ENCODE measurements around the gene ZC3H4.

Gene ZC3H4

DNA sequence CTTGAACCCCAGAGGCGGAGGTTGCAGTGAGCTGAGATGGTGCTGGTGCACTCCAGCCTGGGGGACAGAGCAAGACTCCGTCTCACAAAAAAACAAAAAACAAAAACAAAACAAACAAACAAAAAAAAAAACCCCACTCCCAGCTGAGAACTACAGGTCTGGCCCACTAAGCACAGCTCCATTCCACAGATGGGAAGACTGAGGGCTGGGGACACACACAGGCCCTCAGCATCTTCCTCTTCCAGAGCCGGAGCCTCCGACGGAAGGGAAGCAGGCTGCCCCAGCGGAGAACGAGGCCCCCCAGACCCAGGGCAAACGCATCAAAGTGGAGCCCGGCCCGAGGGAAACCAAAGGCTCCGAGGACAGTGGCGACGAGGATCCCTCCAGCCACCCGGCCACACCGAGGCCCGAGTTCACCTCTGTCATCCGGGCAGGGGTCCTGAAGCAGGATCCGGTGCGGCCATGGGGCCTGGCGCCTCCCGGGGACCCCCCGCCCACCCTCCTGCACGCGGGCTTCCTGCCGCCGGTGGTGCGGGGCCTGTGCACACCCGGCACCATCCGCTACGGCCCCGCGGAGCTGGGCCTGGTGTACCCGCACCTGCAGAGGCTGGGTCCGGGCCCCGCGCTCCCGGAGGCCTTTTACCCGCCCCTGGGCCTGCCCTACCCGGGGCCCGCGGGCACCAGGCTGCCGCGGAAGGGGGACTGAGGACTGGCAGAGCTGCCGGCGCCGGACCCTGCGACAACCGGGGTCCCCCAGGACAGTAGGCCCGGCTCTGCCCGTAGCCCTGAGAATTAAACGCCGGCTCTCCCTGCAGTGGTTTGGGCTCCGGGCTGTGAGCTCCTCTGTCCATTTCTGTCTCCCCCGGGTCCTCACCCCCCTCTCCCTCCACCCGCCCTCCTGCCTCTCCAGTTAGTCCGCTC lies 68.4 kb downstream of the ZC3H4 start:
- no peak for DNase-seq

DNA sequence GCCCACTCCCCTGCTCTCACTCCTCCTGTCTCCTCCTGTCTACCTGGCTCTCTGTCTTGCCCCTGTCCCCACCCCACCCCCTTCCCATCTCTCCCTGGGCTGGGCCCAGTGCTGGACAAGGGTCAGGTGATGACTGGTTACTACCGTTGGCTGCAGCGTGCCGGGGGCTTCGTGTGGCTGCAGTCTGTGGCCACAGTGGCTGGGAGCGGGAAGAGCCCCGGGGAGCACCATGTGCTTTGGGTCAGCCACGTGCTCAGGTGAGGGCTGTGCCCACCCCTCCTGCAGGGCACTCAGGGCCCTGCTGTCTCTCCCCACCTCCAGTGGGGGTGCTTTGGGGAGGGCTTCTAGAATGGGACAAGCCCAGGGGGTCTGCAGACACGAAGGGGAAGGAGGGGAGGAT lies 72.7 kb downstream of the ZC3H4 start:
- DNase-seq: no peak

DNA sequence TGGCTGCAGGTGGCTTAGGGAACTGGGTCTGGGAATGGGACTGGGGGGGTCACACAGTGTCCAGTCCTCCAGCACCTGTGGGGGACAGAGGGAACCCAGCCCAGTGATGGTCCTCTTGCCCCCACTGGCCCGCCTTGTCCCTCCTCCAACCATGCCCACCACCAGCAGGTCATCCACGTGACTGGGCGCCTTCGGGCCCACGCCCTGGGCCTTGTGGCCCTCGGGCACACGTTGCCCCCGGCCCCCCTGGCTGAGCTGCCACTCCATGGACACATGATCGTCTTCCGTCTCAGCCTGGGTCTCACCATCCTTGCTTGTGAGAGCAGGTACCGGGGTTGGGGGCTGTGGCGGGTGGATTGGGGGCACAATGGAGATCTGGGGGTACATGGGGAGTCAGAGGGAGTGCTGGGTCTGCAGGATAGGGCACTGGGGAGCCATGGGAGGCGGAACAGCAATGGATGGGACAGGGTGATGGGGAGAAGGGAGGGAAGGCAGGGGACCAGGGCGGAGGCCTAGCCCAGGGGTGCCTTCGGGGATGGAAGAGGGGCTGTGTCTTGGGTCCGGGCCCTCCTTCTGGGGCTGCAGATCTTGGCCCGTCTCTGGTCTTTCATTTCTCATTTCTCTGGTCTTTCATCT lies 74.2 kb downstream of the ZC3H4 start:
- no peak for DNase-seq

DNA sequence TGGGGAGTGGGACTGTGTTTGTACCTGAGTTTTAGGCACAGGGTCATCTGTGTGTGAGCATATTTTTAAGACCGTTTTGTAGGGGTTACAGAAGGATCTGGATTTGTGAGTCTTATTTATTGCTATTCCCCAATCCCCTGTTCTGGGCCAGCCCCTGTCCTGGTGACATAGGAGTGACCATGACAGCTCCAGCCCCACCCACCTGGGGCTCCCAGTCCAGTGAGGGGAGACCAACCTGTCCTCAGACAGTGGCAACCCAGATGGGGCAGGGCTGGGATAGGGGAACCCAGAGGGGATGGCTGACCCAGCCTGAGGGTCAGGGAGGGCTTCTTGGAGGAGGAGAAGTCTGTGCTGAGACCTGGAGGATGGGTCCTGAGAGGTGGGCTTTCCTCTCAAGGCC lies 75.8 kb downstream of the ZC3H4 start:
- DNase-seq: no peak

DNA sequence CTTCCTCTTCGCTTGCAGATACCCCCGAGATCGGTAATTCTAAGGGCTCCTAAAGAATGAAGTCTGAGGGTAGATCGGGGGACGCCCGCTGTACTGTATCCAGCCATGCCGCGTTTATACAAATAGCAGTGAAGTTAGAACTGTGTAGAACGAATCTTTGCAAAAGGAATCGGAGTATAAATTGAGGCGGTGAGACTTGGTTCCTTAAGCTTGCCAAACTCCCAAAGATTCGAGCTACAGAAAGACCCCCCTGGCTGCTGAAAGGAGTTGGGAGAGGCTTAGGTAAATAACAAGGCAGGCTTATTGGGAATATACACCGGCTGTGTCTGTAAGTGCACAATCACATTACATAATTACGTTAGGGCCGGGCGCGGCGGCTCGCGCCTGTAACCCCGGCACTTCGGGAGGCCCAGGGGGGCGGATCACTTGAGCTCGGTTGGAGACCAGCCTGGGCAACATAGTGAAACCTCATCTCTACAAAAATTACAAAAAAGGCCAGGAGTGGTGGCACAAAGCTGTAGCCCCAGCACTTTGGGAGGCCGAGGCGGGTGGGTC lies 77.4 kb downstream of the ZC3H4 start:
- peak; percentile 16 for DNase-seq

DNA sequence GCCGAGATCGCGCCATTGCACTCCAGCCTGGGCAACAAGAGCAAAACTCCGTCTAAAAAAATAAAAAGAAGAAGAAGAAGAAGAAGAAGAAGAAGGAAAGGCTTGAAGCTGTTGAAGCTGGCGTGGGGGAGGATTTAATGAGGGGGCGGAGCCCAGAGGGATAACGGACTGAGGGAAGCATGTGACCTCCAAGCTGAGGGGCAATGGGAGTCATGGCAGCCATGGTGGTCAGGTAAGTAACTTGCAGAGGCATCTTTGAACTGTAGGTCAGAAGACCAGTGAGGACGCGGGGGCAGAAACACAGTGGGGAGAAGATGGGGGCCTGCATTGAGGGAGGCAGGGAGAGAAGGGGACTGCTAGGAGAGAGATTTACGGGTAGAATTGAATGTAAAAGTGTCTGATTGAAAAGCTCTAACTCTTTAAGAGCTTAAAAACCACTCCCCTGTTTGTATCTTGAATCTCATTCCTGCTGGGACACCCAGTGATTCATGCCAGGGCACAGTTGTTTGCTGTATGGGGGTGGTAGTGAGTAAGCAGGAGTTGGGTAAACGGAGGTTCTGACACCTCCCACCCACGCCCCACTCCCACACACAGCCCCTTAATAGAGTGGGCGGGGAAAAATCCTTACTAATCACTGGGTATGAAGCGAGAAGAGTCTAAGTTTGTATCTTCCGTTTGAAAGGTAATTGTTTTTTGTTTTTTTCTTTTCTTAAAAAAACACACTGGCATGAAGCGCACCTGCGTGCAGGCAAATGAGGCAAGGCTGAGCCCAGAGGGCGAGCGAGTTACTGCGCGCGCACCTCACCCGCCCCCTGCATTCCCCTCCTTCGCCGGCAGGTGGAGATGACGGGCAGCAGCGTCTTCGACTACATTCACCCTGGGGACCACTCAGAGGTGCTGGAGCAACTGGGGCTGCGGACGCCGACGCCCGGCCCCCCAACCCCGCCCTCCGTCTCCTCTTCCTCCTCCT lies 78.2 kb downstream of the ZC3H4 start:
- peak; percentile 96 for DNase-seq

DNA sequence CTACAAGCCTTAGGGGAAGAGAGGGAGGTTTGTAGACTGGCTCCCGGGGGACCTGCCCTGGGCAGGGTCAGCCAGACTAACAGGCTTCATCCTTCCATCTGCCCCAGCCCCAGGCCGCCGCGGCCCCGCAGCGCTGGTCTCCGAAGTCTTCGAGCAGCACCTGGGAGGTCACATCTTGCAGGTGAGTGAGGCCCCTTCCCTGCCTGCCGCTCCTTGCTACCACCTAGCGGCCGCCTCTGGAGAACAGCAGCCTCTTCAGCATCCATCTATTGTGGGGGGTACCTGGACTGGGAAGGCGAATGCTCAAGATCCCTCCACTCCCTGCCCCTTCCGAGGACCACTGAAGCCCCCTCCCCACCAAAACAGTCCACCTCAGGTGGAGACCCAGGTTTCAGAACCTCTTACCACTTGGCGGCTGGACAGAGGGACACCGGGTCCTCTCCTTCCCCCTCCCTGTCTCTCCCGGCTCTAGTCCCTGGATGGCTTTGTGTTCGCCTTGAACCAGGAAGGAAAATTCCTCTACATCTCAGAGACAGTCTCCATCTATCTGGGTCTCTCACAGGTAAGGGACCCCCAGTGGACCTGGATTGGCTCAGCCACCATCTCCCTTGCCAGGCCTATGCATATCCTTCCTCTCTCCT lies 81.3 kb downstream of the ZC3H4 start:
- DNase-seq: peak; percentile 70

DNA sequence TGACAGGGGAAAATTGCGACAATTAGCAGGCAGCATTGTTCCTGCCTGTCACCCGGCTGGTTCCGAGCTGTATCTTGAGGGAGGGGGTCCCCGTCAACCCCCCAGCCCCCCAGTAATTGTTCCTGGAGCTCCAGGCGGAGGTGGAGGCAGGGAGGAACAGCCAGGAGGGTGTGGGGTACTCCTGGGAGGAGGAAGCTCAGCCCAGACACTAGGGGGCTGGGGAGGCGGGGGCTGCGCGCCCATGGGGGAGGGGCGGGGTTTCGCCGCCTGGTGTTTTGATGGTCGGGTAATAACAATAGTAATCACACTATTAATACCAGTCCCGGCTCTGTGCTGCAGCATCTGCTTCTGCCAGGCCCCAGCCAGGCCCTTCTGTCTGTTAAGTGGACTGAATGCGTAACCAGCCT lies 85.4 kb downstream of the ZC3H4 start:
- DNase-seq: no peak

DNA sequence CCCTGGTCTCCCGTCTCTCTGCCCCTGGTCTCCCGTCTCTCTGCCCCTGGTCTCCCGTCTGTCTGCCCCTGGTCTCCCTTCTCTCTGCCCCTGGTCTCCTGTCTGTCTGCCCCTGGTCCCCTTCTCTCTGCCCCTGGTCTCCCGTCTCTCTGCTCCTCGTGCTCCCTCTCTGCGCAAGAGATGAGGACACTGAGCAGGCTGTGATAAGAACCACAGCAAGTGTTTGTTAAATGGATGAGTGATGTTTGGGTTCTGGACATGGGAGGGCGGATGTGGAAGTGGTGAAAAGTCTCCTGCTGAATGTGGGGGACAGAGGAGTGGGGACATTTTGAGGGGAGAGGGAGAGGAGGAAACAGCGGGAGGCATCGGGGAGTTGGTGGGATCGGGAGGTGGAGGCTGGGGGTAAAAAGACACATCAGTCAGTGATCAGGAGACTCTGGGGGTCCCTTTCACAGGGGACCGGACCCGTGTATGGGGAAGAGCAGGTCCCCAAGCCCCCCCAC lies 85.9 kb downstream of the ZC3H4 start:
- no peak for DNase-seq

DNA sequence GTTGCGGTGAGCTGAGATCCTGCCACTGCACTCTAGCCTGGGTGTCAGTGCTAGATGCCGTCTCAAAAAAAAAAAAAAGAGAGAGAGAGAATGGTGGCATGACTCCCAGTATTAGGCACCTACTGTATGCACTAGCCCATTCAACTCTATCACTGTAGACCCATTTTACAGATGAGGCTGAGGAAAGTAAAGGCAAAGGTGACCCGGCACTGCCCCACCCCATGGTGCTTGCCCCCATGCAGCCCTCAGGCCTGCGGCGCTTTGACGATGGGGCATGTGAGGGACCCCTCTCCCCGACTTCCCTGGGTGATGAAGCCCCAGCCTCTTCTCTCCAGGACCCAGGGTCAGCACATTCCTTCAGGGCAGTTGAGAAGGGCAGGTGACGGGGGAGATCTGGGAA lies 86.7 kb downstream of the ZC3H4 start:
- no peak for DNase-seq

DNA sequence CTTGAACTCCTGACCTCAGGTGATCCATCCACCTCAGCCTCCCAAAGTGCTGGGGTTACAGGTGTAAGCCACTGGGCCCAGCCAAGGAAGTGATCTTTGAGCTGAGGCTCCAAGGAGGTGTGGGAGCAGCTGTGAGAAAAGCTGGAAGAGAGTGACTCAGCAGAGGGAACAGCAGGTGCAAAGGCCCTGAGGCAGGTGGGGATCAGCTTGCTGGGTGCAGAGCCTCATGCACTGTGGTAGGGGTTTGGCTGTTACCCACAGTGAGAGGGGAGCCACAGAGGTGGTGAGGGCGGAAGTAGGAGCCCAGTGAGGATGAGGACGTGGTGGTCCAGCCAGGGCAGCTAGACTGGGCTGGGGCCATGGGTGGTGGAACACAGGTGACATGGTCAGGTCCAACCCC lies 87.4 kb downstream of the ZC3H4 start:
- no peak for DNase-seq

DNA sequence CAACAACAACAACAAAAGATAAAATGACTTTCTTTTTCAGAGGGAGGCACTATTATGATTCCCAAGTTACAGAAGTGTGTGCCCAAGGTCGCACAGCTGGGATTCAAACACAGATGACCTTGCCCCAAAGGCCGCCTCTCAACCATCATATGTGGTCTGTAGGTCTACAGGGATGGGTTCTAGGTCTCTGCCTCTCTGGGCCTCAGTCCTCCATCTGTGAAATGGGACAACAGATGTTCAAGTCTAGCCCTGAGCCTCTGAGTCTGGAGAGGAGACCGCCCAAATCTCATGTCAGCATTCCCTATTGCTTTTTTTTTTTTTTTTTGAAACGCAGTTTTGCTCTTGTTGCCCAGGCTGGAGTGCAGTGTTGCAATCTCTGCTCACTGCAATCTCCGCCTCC lies 89.1 kb downstream of the ZC3H4 start:
- DNase-seq: no peak

DNA sequence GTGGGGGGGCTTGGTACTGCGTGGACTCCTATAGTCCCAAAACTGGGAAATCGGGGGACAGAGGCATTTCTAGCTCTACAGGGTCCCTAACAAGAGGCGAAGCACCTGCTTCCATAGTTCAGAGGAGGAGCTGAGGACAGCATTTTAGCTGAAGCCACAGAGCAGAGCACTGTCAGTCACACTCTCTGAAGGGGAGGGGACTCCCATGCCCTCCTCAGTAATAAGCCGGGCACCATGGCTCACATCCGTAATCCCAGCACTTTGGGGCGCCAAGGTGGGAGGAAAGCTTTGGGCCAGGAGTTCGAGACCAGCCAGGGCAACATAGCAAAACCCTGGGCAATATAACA lies 90.2 kb downstream of the ZC3H4 start:
- DNase-seq: no peak

DNA sequence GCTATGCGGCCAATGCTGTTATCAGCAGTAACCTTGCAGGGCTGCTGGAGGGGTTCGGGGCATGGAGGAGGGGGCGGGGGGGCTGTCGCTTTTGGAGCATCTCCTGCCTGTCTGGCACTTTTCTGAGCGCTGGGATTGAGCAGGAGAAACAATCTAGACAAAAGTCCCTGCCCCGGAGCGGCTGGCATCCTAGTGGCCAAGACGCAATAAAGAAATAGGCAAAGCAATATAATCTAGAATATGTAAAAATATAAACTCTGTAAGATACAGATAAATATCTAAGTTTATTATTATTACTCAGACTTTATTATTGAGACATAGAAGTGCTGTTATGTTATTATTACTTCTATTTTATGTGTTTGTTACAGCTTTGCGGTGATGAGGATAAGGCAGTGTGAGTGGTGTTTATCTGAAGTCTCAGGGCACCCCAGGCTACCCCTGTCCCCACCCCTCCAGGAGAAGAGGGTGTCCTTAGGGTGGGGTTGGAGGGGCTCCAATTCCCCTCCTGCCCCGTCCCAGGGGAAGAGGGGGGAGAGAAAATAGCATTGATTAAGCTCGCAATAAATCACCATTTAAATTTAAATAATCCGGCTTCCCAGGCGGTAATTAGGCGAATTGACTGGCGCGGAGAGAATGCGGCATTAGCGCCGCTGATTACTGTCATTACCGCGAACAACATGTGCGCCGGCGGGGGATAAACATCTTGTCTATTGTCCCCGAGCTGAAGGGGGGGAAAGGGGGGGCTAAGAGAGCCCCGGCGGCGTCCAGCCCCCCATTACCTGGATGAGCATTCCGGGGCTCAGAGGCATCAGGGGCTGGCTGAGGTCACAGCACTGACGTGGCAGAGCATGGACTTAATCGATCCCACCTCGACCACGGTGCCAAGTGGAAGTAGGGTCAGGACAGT lies 90.8 kb downstream of the ZC3H4 start:
- DNase-seq: no peak

DNA sequence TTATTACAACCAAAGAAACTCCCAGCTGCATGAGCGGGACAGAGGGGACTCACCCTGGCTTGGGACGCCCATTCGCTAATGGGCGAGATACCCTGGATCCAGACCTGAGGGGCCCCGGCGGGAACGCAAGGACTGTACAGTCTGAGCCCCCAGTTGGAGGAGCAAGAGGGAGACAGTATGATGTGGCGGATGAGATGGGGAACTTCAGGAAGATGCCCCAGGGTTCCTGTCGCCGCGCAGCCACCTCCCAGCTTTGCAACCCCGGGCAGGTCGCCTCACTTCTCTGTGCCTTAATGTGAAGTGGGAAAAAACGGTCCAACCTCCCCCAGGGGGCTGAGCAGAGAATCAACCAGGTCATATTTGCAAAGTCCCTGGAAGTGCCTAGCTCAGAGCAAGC lies 91.4 kb downstream of the ZC3H4 start:
- DNase-seq: no peak

DNA sequence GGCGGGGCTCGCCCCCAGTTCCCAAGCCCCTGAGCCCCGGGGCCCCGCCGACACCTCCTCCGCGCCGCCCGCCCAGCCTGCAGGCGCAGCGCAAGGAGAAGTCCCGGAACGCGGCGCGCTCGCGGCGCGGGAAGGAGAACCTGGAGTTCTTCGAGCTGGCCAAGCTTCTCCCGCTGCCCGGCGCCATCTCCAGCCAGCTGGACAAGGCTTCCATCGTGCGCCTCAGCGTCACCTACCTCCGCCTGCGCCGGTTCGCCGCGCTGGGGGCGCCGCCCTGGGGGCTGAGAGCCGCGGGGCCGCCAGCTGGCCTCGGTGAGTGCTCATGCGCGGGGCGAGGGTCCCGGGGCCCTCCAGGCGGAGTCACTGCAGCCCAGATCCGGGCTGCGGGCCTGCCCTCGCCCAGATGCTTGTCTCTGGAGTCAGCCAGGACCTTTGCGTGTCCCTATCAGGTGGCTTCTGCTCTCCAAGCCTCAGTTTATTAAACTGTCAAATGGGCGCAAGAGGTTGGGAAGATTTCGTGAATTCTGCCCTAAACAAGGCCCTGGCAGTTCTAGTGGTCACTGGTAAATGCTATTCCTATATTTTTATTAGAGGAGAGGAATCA lies 91.9 kb downstream of the ZC3H4 start:
- no peak for DNase-seq

DNA sequence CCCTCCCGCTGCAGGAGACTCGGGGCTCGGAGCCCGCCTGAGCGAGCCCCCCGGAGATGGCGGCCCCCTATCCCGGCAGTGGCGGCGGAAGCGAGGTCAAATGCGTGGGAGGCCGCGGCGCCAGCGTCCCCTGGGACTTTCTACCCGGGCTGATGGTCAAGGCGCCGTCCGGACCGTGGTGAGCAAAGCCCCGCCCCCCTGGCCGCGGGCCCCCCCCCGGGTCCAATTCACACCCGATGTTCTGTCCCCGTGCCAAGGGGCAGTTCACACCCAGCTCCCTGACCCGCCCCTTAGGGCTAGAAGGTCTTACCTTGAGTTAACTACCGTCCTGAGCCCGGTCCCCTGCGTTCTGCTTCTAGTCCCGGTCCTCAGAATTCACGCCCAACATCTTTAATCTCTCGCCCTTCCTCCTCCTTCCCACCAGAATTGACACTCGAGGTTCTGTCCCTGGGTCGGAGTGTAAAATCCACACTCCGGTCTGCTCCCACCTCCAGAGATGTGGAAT lies 92.5 kb downstream of the ZC3H4 start:
- DNase-seq: no peak

DNA sequence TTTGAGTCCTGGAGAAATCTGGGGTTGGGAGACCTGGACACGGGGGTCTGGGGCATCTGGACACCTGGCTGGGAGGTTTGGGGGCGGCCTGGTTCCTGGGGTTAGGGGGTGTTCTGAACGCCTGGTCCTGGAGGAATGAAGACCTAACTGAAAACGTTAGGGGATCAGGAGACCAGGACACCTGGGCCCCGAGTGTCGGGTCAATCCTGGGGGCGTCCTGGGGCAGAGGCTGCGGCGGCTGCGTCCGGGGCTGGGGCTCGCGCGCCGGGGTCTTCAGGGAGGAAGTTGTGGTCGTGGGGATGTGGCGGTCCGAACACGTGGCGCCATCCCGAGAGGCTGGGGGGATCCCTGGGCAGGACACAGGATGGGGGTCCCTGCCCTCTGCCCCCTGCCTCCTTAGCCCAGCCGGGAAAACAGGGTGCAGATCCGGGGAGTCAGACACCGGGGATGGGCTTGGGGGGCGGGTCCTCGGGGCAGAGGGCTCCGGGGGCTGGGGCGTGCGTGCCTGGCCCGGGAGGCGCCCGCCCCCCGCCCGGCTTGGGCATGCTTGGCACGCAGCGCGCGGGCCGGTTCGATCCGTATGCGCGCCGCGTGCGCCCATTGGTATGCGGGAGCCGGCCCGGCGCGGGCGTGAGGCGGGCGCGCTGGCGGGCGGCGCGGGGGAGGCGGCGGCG lies 93.3 kb downstream of the ZC3H4 start:
- no peak for DNase-seq

DNA sequence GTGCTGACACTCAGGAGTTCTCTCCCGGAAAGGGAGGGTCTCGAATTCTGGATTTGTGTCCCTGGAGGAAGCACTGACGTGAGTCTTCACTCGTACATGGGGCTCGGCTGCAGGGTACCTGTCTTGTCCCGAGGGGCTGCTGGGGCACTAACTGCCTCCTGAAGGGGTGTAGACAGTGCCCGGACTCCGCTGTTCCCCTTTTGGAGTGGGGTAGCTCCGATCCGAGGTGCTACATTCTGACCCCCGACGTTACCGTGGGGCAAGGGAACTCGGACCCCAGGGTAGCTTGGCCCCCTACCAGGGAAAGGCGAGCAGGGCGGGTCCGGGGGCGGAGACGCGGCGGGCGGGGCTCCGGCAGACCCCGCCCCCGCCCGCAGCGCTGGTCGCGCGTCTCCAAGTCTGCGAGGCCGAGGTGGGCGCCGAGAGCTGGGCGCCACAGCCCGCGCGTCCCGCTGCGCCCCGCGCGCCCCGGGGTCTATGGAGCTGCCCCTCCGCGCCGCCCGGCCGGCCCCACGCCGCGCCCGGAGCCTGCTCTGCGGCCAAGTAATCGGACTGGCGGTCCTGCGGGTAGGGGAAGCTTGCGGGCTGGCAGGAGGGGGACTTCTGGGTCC lies 94.0 kb downstream of the ZC3H4 start, which contains the start of gene NPAS1:
Gene NPAS1 (plus strand): TSS at position 407 of the 611 bp plus-strand sequence. CDS start 1,211 bp downstream, outside the sequence.
- DNase-seq: no peak
